ENCODE results near the gene ZFP3. TPM values are rescaled to one million over a fixed set of nuclear protein-coding genes. Genes with fewer than 3 reads are reported as not detected.
"Not testable (repeated sequence)": the region's sequence is repeated elsewhere in the genome, so short reads cannot be mapped to it uniquely, and the experiment has no call there.

ZFP3 gene
- total RNA-seq, 2 experiments from 2014 or later, result 1.9 to 2.9 TPM

DNA sequence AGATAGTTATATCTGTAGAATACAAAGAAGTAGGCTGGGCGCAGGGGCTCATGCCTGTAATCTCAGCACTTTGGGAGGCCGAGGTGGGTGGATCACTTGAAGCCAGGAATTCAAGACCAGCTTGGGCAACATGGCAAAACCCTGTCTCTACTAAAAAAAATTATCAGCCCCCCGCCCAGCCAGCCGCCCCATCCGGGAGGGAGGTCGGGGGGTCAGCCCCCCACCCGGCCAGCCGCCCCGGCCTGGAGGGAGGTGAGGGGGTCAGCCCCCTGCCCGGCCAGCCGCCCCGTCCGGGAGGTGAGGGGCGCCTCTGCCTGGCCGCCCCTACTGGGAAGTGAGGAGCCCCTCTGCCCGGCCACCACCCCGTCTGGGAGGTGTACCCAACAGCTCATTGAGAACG, 64.6 kb downstream of the ZFP3 start:
- H3K27ac Mint-ChIP-seq; H3K4me3 Mint-ChIP-seq; H3K9me3 Mint-ChIP-seq (ENCODE audit: low read depth); DNase-seq; CTCF ChIA-PET; H3K36me3 Mint-ChIP-seq; ATAC-seq; H3K4me1 Mint-ChIP-seq: not testable (repeated sequence)
- peaks cover 19% of the 10 kb centered on the region for H3K27me3 Mint-ChIP-seq

Other genes starting within 250 kb of the ZFP3 start
- gene MINK1, start 245.1 kb upstream of the ZFP3 start, total RNA-seq, result 100 to 1,000 TPM in 1 of 2 experiments, 10 to 100 TPM in 1; 87.4 to 107 TPM
- 1 to 10 TPM in 1 of 2 experiments, under 1 TPM in 1; 0.98 to 1.2 TPM for gene C17orf107, start 178.9 kb upstream of the ZFP3 start, total RNA-seq
- gene CHRNE, start 175.4 kb upstream of the ZFP3 start, total RNA-seq, result under 1 TPM; 0.40 to 0.41 TPM
- gene GP1BA, start 146.2 kb upstream of the ZFP3 start, total RNA-seq, result not detected
- 10 to 100 TPM; 82.3 to 84.6 TPM for gene SLC25A11, start 138.4 kb upstream of the ZFP3 start, total RNA-seq
- gene RNF167, start 138.2 kb upstream of the ZFP3 start, total RNA-seq, result 100 to 1,000 TPM; 226 to 273 TPM
- gene PFN1, start 129.9 kb upstream of the ZFP3 start, total RNA-seq, result 1,000 to 10,000 TPM; 2,029 to 2,329 TPM
- 10 to 100 TPM; 27.7 to 30.8 TPM for gene ENO3, start 127.3 kb upstream of the ZFP3 start, total RNA-seq
- 10 to 100 TPM; 60.5 to 70.1 TPM for gene SPAG7, start 110.7 kb upstream of the ZFP3 start, total RNA-seq
- gene CAMTA2, start 90.8 kb upstream of the ZFP3 start, total RNA-seq, result 10 to 100 TPM; 60.6 to 72.5 TPM
- under 1 TPM; 0.20 to 0.23 TPM for gene INCA1, start 80.9 kb upstream of the ZFP3 start, total RNA-seq
- gene KIF1C, start 80.5 kb upstream of the ZFP3 start, total RNA-seq, result 10 to 100 TPM; 39.8 to 51.0 TPM
- gene SLC52A1, start 43.0 kb upstream of the ZFP3 start, total RNA-seq, result 1 to 10 TPM in 1 of 2 experiments, under 1 TPM in 1; 0.84 to 2.2 TPM
- 10 to 100 TPM in 1 of 2 experiments, 1 to 10 TPM in 1; 8.6 to 10.7 TPM for gene ZNF232, start 33.4 kb downstream of the ZFP3 start, total RNA-seq
- under 1 TPM; 0.03 to 0.07 TPM for gene USP6, start 37.6 kb downstream of the ZFP3 start, total RNA-seq
- gene ZNF594, start 113.4 kb downstream of the ZFP3 start, total RNA-seq, result 10 to 100 TPM; 10.5 to 11.3 TPM
- not detected for gene SCIMP, start 156.4 kb downstream of the ZFP3 start, total RNA-seq
- 10 to 100 TPM; 35.1 to 38.0 TPM for gene RABEP1, start 203.8 kb downstream of the ZFP3 start, total RNA-seq